Measurements from ENCODE around the gene FAM53B. TPM values are rescaled to one million over a fixed set of nuclear protein-coding genes. Genes with fewer than 3 reads are reported as not detected.

The FAM53B gene
- total and polyA plus RNA-seq, 4 donors = 21.8 to 31.2 (median 29.7) TPM

- no peak for DNase-seq (ENCODE audit: low read depth in 4 of 6, low spot score in 6 of 6)
- no peaks in the 10 kb centered on the region for H3K9me3 ChIP-seq (ENCODE audit: control insufficient read depth, insufficient read depth, low read length)
- H3K4me1 ChIP-seq (ENCODE audit: control insufficient read depth, insufficient read depth, low read length) = peaks cover 62% of the 10 kb centered on the region
- WGBS (ENCODE audit: insufficient coverage) = 78% methylated on average over 11 of the region's 13 CpGs
- no peak overlapping the region for H3K27ac ChIP-seq (ENCODE audit: low read depth, low read length)
- no peaks in the 10 kb centered on the region for H3K27me3 ChIP-seq (ENCODE audit: control insufficient read depth, insufficient read depth, low read length)
- peaks cover 84% of the 10 kb centered on the region for H3K36me3 ChIP-seq (ENCODE audit: control insufficient read depth, insufficient read depth, low read length)
- no peak overlapping the region for H3K4me3 ChIP-seq (ENCODE audit: low read depth, low read length)
These were observed 122.0 kb downstream of the FAM53B start for GRCh38 chr10:124622158-124622557.

- 49% methylated on average over 13 of the region's 13 CpGs for WGBS (ENCODE audit: insufficient coverage)
- Histone ChIP-seq H3K27me3 (ENCODE audit: control insufficient read depth, insufficient read depth, low read length) (no peaks in the 10 kb centered on the region), H3K9me3 (ENCODE audit: control insufficient read depth, insufficient read depth, low read length) (no peaks in the 10 kb centered on the region), H3K4me1 (ENCODE audit: control insufficient read depth, insufficient read depth, low read length) (peaks cover 58% of the 10 kb centered on the region), H3K27ac (ENCODE audit: low read depth, low read length) (no peak overlapping the region), H3K4me3 (ENCODE audit: low read depth, low read length) (no peak overlapping the region), H3K36me3 (ENCODE audit: control insufficient read depth, insufficient read depth, low read length) (peaks cover 86% of the 10 kb centered on the region)
- DNase-seq (ENCODE audit: low read depth in 4 of 6, low spot score in 6 of 6) = peak in 2 of 6 donors; percentile 75 to 78
These were observed 122.5 kb downstream of the FAM53B start for GRCh38 chr10:124621637-124622036.

- 84% methylated on average over 23 of the region's 26 CpGs for WGBS (ENCODE audit: insufficient coverage)
- Histone ChIP-seq H3K36me3 (ENCODE audit: control insufficient read depth, insufficient read depth, low read length) (peaks cover 91% of the 10 kb centered on the region), H3K27me3 (ENCODE audit: control insufficient read depth, insufficient read depth, low read length) (no peaks in the 10 kb centered on the region), H3K4me1 (ENCODE audit: control insufficient read depth, insufficient read depth, low read length) (peaks cover 49% of the 10 kb centered on the region), H3K4me3 (ENCODE audit: low read depth, low read length) (no peak overlapping the region), H3K27ac (ENCODE audit: low read depth, low read length) (no peak overlapping the region), H3K9me3 (ENCODE audit: control insufficient read depth, insufficient read depth, low read length) (no peaks in the 10 kb centered on the region)
- DNase-seq (ENCODE audit: low read depth in 4 of 6, low spot score in 6 of 6) = no peak
These were observed 124.2 kb downstream of the FAM53B start for GRCh38 chr10:124619802-124620490.

GRCh38 chr10:124619195-124619594 is 125.0 kb downstream of the FAM53B start:
- H3K27ac ChIP-seq (ENCODE audit: low read depth, low read length) = no peak overlapping the region

GRCh38 chr10:124618470-124619073 is 125.6 kb downstream of the FAM53B start:
- Histone ChIP-seq H3K9me3 (ENCODE audit: control insufficient read depth, insufficient read depth, low read length) (no peaks in the 10 kb centered on the region), H3K4me1 (ENCODE audit: control insufficient read depth, insufficient read depth, low read length) (peaks cover 51% of the 10 kb centered on the region), H3K27ac (ENCODE audit: low read depth, low read length) (no peak overlapping the region), H3K27me3 (ENCODE audit: control insufficient read depth, insufficient read depth, low read length) (no peaks in the 10 kb centered on the region), H3K4me3 (ENCODE audit: low read depth, low read length) (no peak overlapping the region), H3K36me3 (ENCODE audit: control insufficient read depth, insufficient read depth, low read length) (peaks cover 86% of the 10 kb centered on the region)
- no peak for DNase-seq (ENCODE audit: low read depth in 4 of 6, low spot score in 6 of 6)
- 93% methylated on average over 18 of the region's 18 CpGs for WGBS (ENCODE audit: insufficient coverage)

More at GRCh38 chr10:124619195-124619594, 125.0 kb downstream of the FAM53B start:
- WGBS (ENCODE audit: insufficient coverage) = 91% methylated on average over 8 of the region's 9 CpGs
- Histone ChIP-seq H3K4me1 (ENCODE audit: control insufficient read depth, insufficient read depth, low read length) (peaks cover 44% of the 10 kb centered on the region), H3K4me3 (ENCODE audit: low read depth, low read length) (no peak overlapping the region), H3K9me3 (ENCODE audit: control insufficient read depth, insufficient read depth, low read length) (no peaks in the 10 kb centered on the region), H3K27me3 (ENCODE audit: control insufficient read depth, insufficient read depth, low read length) (no peaks in the 10 kb centered on the region), H3K36me3 (ENCODE audit: control insufficient read depth, insufficient read depth, low read length) (peaks cover 87% of the 10 kb centered on the region)
- no peak for DNase-seq (ENCODE audit: low read depth in 4 of 6, low spot score in 6 of 6)

- no peak for DNase-seq (ENCODE audit: low read depth in 4 of 6, low spot score in 6 of 6)
These were observed 127.4 kb downstream of the FAM53B start for GRCh38 chr10:124616836-124617130.

GRCh38 chr10:124616040-124616835 is 127.9 kb downstream of the FAM53B start:
- no peaks in the 10 kb centered on the region for H3K9me3 ChIP-seq (ENCODE audit: control insufficient read depth, insufficient read depth, low read length)
- WGBS (ENCODE audit: insufficient coverage) = 75% methylated on average over 26 of the region's 30 CpGs

More at GRCh38 chr10:124616836-124617130, 127.4 kb downstream of the FAM53B start:
- H3K27me3 ChIP-seq (ENCODE audit: control insufficient read depth, insufficient read depth, low read length) = no peaks in the 10 kb centered on the region
- H3K4me1 ChIP-seq (ENCODE audit: control insufficient read depth, insufficient read depth, low read length) = peaks cover 59% of the 10 kb centered on the region
- WGBS (ENCODE audit: insufficient coverage) = 37% methylated on average over 2 of the region's 4 CpGs
- peaks cover 80% of the 10 kb centered on the region for H3K36me3 ChIP-seq (ENCODE audit: control insufficient read depth, insufficient read depth, low read length)
- no peak overlapping the region for H3K27ac ChIP-seq (ENCODE audit: low read depth, low read length)
- H3K4me3 ChIP-seq (ENCODE audit: low read depth, low read length) = no peak overlapping the region
- no peaks in the 10 kb centered on the region for H3K9me3 ChIP-seq (ENCODE audit: control insufficient read depth, insufficient read depth, low read length)

GRCh38 chr10:124615259-124615658 is 128.9 kb downstream of the FAM53B start:
- Histone ChIP-seq H3K4me3 (ENCODE audit: low read depth, low read length) (no peak overlapping the region), H3K4me1 (ENCODE audit: control insufficient read depth, insufficient read depth, low read length) (peaks cover 59% of the 10 kb centered on the region), H3K9me3 (ENCODE audit: control insufficient read depth, insufficient read depth, low read length) (no peaks in the 10 kb centered on the region), H3K36me3 (ENCODE audit: control insufficient read depth, insufficient read depth, low read length) (peaks cover 76% of the 10 kb centered on the region), H3K27ac (ENCODE audit: low read depth, low read length) (no peak overlapping the region), H3K27me3 (ENCODE audit: control insufficient read depth, insufficient read depth, low read length) (no peaks in the 10 kb centered on the region)
- WGBS (ENCODE audit: insufficient coverage) = 91% methylated on average over 29 of the region's 34 CpGs
- no peak for DNase-seq (ENCODE audit: low read depth in 4 of 6, low spot score in 6 of 6)

More at GRCh38 chr10:124616040-124616835, 127.9 kb downstream of the FAM53B start:
- Histone ChIP-seq H3K4me3 (ENCODE audit: low read depth, low read length) (no peak overlapping the region), H3K4me1 (ENCODE audit: control insufficient read depth, insufficient read depth, low read length) (peaks cover 59% of the 10 kb centered on the region), H3K36me3 (ENCODE audit: control insufficient read depth, insufficient read depth, low read length) (peaks cover 80% of the 10 kb centered on the region), H3K27ac (ENCODE audit: low read depth, low read length) (no peak overlapping the region), H3K27me3 (ENCODE audit: control insufficient read depth, insufficient read depth, low read length) (no peaks in the 10 kb centered on the region)
- DNase-seq (ENCODE audit: low read depth in 4 of 6, low spot score in 6 of 6) = no peak

- DNase-seq (ENCODE audit: low read depth in 4 of 6, low spot score in 6 of 6) = no peak
- H3K27ac ChIP-seq (ENCODE audit: low read depth, low read length) = no peak overlapping the region
- H3K36me3 ChIP-seq (ENCODE audit: control insufficient read depth, insufficient read depth, low read length) = peaks cover 71% of the 10 kb centered on the region
- no peak overlapping the region for H3K4me3 ChIP-seq (ENCODE audit: low read depth, low read length)
- no peaks in the 10 kb centered on the region for H3K9me3 ChIP-seq (ENCODE audit: control insufficient read depth, insufficient read depth, low read length)
- 81% methylated on average over 10 of the region's 11 CpGs for WGBS (ENCODE audit: insufficient coverage)
- peaks cover 51% of the 10 kb centered on the region for H3K4me1 ChIP-seq (ENCODE audit: control insufficient read depth, insufficient read depth, low read length)
- no peaks in the 10 kb centered on the region for H3K27me3 ChIP-seq (ENCODE audit: control insufficient read depth, insufficient read depth, low read length)
These were observed 130.0 kb downstream of the FAM53B start for GRCh38 chr10:124614003-124614659.
